GM19372 (cell line): Measurements from ENCODE around the gene GPR45.
"Not testable (repeated sequence)": the region's sequence is repeated elsewhere in the genome, so short reads cannot be mapped to it uniquely, and the experiment has no call there.

Source experiments
- ATAC-seq: cut with Tn5 transposase; IDR thresholded peaks from one replicate; pipeline ENCODE4 v1.9.1; 2021; ENCODE audit warnings: mild to moderate bottlenecking, low read depth, moderate library complexity; ENCODE audit not compliant: unreplicated experiment

Gene GPR45

GRCh38 chr2:105251016-105251648 is 9.6 kb downstream of the GPR45 start:
- ATAC-seq = not testable (repeated sequence)

- ATAC-seq = no peak
Measured at GRCh38 chr2:105252271-105252670, 10.7 kb downstream of the GPR45 start.

- no peak for ATAC-seq
Measured at GRCh38 chr2:105254531-105255210, 13.1 kb downstream of the GPR45 start.

GRCh38 chr2:105255979-105256378 is 14.4 kb downstream of the GPR45 start:
- no peak for ATAC-seq

GRCh38 chr2:105256431-105257047 is 15.0 kb downstream of the GPR45 start:
- ATAC-seq = no peak

- ATAC-seq = no peak
Measured at GRCh38 chr2:105257981-105258380, 16.4 kb downstream of the GPR45 start.

GRCh38 chr2:105258835-105259350 is 17.4 kb downstream of the GPR45 start:
- ATAC-seq = no peak

- no peak for ATAC-seq
Measured at GRCh38 chr2:105261061-105261460, 19.5 kb downstream of the GPR45 start.

- no peak for ATAC-seq
Measured at GRCh38 chr2:105262651-105263091, 21.1 kb downstream of the GPR45 start.

GRCh38 chr2:105269426-105269825 is 27.9 kb downstream of the GPR45 start:
- ATAC-seq = no peak

GRCh38 chr2:105271393-105272045 is 30.0 kb downstream of the GPR45 start:
- no peak for ATAC-seq

- ATAC-seq = no peak
Measured at GRCh38 chr2:105272176-105272575, 30.6 kb downstream of the GPR45 start.

GRCh38 chr2:105274046-105274445 is 32.5 kb downstream of the GPR45 start:
- no peak for ATAC-seq

- ATAC-seq = no peak
Measured at GRCh38 chr2:105278654-105279053, 37.1 kb downstream of the GPR45 start.

- ATAC-seq = no peak
Measured at GRCh38 chr2:105279126-105279525, 37.6 kb downstream of the GPR45 start.

- no peak for ATAC-seq
Measured at GRCh38 chr2:105280281-105280680, 38.7 kb downstream of the GPR45 start.

GRCh38 chr2:105283532-105283931 is 42.0 kb downstream of the GPR45 start:
- ATAC-seq = no peak

- ATAC-seq = no peak
Measured at GRCh38 chr2:105287692-105288091, 46.1 kb downstream of the GPR45 start.

GRCh38 chr2:105288133-105288532 is 46.6 kb downstream of the GPR45 start:
- ATAC-seq = no peak

GRCh38 chr2:105290981-105291660 is 49.6 kb downstream of the GPR45 start:
- no peak for ATAC-seq
